ENCODE data around the gene WNT8B.

The WNT8B gene, protein sequence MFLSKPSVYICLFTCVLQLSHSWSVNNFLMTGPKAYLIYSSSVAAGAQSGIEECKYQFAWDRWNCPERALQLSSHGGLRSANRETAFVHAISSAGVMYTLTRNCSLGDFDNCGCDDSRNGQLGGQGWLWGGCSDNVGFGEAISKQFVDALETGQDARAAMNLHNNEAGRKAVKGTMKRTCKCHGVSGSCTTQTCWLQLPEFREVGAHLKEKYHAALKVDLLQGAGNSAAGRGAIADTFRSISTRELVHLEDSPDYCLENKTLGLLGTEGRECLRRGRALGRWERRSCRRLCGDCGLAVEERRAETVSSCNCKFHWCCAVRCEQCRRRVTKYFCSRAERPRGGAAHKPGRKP

DNA sequence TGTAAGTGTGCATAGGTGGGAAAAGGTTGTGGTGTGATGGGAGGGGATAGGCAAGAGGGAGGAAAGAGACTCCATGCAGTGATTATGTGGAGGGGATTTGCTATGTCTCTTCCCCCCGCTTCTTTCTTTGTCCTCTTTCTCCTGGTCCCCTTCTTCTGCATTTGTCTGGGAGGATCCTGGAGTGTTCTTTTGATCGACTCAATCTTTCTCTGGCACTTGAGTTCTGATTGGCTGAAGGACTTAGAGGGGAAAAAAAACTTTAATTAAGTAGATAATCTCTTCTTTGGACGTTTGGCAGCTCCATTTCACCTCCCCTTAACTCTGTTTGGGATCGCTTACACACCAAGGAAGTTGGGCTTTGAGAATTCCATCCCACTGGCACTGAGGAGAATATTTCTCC, at the start of gene WNT8B:
Gene WNT8B (plus strand): TSS at position 301 of the 400 bp plus-strand sequence. CDS start 160 bp downstream, outside the sequence.
- TF ChIP-seq, protein P1, sequence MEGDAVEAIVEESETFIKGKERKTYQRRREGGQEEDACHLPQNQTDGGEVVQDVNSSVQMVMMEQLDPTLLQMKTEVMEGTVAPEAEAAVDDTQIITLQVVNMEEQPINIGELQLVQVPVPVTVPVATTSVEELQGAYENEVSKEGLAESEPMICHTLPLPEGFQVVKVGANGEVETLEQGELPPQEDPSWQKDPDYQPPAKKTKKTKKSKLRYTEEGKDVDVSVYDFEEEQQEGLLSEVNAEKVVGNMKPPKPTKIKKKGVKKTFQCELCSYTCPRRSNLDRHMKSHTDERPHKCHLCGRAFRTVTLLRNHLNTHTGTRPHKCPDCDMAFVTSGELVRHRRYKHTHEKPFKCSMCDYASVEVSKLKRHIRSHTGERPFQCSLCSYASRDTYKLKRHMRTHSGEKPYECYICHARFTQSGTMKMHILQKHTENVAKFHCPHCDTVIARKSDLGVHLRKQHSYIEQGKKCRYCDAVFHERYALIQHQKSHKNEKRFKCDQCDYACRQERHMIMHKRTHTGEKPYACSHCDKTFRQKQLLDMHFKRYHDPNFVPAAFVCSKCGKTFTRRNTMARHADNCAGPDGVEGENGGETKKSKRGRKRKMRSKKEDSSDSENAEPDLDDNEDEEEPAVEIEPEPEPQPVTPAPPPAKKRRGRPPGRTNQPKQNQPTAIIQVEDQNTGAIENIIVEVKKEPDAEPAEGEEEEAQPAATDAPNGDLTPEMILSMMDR (IDR thresholded peaks at IDR 0.05; ENCODE audit: low read depth, low read length, missing control alignments) = no peak
- DNase-seq (ENCODE audit: low read depth) = no peak

DNA sequence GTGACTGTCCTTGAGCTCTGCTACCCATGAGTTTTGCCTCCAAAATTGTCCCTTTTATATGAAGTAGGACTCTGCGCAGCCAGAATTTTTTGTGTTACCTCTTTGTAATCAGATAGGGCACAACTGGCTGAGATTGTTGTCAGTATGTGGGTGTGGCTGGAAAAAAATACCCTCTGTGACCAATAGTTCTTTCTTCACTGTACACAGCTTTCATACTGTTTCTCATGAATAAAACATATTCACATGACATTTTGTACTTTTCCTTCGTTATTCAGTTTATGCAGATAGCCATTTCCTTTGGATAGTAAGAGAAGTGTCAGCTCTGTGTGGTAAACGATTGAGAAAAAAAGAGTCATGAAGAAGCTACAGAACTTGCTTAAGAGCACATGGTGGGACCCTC, 49.6 kb upstream of the WNT8B start:
- DNase-seq (ENCODE audit: low read depth) = no peak
- TF ChIP-seq, protein P1 (IDR thresholded peaks at IDR 0.05; ENCODE audit: low read depth, low read length, missing control alignments) = no peak
- in situ Hi-C loops (cut with HindIII; ENCODE audit: low sequenced_read_pairs) = no loop called here
- H3K4me3 ChIP-seq (ENCODE audit: low read depth, low read length) = no peak overlapping the region

More for the DNA sequence above, at the start of gene WNT8B:
- in situ Hi-C loops (cut with HindIII; ENCODE audit: low sequenced_read_pairs) = no loop called here
- H3K4me3 ChIP-seq (ENCODE audit: low read depth, low read length) = no peak within 1 kb of the TSS

DNA sequence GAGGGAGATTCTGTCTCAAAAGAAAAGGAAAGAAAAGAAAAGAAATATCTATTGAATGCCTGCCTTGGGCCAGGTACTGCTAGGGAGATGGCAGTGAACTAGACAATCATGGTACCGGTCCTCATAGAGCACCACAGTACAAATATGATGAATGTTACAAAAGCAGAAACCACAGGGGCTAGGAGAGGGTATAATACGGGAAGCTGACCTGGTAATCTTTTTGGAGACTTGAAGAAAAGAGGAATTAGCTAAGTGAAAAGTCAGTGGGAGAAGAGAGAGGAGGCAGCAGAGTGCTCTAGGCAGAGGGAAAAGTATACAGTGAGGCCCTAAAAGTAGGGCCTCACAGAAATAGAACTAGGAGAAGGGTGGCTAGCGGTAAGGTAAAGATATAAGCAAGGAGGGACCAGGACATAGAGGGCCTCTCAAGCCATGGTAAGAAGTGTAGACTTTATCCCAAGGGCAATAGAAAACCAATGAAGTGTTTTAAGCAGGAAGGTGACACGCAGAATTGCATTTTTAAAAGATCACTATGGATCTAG, 42.8 kb upstream of the WNT8B start:
- in situ Hi-C loops (cut with HindIII; ENCODE audit: low sequenced_read_pairs) = no loop called here
- TF ChIP-seq, protein P1 (IDR thresholded peaks at IDR 0.05; ENCODE audit: low read depth, low read length, missing control alignments) = no peak
- no peak for DNase-seq (ENCODE audit: low read depth)
- H3K4me3 ChIP-seq (ENCODE audit: low read depth, low read length) = no peak overlapping the region

DNA sequence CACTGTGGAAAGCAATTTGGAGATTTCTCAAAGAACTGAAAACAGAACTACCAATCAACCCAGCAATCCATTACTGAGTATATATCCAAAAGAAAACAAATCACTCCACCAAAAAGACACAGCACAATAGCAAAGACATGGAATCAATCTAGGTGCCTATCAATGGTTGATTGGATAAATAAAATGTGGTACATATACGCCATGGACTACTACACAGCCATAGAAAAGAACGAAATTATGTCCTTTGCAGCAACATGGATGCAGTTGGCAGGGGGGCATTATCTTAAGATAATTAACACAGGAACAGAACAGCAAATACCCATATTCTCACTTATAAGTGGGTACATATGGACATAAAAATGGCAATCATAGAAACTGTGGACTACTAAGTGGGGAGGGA, 35.4 kb upstream of the WNT8B start:
- H3K4me3 ChIP-seq (ENCODE audit: low read depth, low read length) = no peak overlapping the region
- in situ Hi-C loops (cut with HindIII; ENCODE audit: low sequenced_read_pairs) = no loop called here
- TF ChIP-seq, protein P1 (IDR thresholded peaks at IDR 0.05; ENCODE audit: low read depth, low read length, missing control alignments) = no peak
- no peak for DNase-seq (ENCODE audit: low read depth)

DNA sequence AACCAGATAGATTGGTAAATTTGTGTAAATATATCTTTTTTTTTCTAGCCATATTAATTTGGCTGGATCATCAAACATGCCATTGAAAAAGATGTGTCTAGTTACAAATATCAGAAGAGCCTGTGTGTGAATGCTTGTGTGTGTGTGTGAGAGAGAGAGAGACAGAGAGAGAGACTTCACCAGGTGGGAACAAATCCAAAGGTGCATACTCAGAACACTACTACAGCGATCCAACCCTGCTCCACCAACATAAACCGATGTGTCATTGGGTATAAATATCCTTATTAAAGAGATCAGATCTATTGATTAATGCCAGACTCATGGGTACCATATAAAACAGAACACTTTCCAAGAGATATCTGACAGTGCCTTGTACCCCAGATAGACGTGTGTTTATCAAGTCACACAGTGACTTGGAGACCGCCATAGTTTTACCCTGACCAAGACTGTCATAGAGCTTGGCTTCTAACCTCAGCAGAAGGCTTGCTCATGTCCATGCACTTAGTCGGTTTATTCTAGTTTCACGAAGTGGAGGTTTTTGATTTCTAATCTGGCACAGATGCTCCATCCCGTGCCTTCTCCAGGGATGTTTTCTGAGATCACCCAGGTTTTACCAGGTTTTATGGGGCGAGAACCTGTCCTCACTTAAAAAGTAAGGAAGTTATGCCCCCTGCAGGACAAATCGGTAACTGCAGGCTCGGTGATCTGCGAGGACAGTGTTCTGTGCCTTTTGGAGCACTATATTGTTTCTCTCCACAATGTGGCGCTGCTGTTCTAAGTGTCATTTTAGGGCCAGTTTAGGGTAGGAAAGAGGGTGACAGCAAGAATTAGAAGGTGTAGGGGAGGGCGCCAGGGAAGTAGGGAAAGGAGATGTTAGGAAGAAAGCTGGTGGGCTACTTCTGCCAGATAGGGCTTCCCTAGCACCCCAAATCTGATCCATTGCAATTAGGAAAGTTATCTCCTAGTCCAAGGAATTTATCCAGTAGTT, 29.3 kb upstream of the WNT8B start:
- in situ Hi-C loops (cut with HindIII; ENCODE audit: low sequenced_read_pairs) = loop anchor here (5.0 kb wide), 1 partner anchor 91 kb away; no protein-coding TSS in a partner anchor
- H3K4me3 ChIP-seq (ENCODE audit: low read depth, low read length) = no peak overlapping the region
- DNase-seq (ENCODE audit: low read depth) = peak; percentile 92
- TF ChIP-seq, protein P1 (IDR thresholded peaks at IDR 0.05; ENCODE audit: low read depth, low read length, missing control alignments) = peak; percentile 98

DNA sequence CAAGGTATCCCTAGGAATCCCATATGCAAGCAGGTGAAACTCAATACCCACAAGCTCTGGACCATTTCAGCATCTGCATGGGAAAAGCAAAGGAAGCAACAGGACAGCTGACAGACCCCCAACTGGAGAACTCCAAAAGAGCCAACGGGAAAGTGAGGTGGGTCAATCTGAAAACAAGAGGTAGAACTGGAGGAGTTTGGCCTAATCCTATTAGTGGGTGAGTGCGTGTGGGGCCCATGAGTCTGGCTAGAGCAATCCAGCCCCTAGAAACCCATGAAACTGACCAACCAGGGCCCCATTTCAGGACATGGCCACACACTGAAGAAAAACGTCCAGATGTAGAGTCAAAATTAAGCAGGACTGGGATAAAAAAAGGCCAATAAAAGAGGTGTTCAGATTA, 26.6 kb upstream of the WNT8B start:
- in situ Hi-C loops (cut with HindIII; ENCODE audit: low sequenced_read_pairs) = no loop called here
- TF ChIP-seq, protein P1 (IDR thresholded peaks at IDR 0.05; ENCODE audit: low read depth, low read length, missing control alignments) = no peak
- no peak for DNase-seq (ENCODE audit: low read depth)
- H3K4me3 ChIP-seq (ENCODE audit: low read depth, low read length) = no peak overlapping the region

All from astrocyte of the cerebellum (primary cell).